Activated CD8-positive, alpha-beta memory T cell treated with anti-CD3 and anti-CD28 coated beads, Interleukin-2, amount 50 U/mL, for 1 hour (primary cell): Measurements from ENCODE around the gene CACTIN.
"Not testable (repeated sequence)": the region's sequence is repeated elsewhere in the genome, so short reads cannot be mapped to it uniquely, and the experiment has no call there.

Experiments
- DNase-seq: peaks from one replicate; pipeline ENCODE4 v3.0.0-alpha.2; 2020; ENCODE audit errors: extremely low read depth

CACTIN gene

GRCh38 chr19:3590991-3591659 is 35.5 kb downstream of the CACTIN start:
- DNase-seq: no peak

DNA sequence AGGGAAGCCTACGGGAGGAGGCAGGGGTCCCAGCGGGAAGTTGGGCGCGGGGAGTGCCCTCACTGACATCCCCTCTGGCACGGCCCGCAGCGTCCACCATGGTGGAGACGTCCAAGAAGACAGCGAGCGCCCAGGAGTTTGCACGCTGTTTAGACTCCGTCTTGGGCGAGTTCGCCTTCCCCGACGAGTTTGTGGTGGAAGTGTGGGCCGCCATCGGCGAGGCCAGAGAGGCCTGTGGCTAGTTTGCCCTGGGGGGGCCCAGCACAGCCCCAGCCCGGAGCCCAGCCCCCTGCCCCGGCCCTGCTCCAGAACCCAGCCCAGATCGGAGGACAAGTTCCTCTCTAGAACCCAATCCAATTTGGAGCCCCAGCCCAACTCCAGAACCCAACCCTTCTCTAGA is 36.6 kb downstream of the CACTIN start:
- no peak for DNase-seq

GRCh38 chr19:3589439-3589838 is 37.2 kb downstream of the CACTIN start:
- no peak for DNase-seq

DNA sequence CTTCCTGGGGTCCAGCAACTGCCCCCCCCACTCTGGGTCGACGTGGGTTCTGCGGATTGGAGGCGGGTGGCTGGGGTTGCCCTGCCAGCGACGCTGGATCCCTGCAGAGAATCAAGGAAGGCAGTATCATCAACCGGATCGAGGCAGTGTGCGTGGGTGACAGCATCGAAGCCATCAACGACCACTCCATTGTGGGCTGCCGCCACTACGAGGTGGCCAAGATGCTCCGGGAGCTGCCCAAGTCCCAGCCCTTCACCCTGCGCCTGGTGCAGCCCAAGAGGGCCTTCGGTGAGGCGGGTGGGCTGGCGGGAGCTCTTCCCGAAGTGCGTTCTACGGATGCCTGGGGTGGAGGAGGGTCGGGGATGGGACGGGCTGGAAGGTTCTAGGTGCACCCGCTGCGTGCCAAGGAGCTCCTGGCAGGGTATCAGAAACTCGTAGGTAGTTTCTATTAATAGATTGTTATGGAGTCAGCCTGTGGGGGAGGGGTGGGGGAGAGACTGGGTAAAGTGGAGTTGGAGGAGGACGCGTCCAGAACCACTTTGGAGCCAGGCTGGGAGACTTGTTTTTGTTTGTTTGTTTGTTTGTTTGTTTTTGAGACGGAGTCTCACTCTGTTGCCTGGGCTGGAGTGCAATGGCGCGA is 39.8 kb downstream of the CACTIN start:
- DNase-seq: no peak

GRCh38 chr19:3586127-3586626 is 40.4 kb downstream of the CACTIN start:
- DNase-seq: no peak

GRCh38 chr19:3585301-3586126 is 41.1 kb downstream of the CACTIN start, which contains the start of gene GIPC3:
Gene GIPC3, plus strand, starts transcription at chr19:3585478. Its CDS starts 120 bp downstream, at chr19:3585598.
- no peak for DNase-seq

GRCh38 chr19:3584036-3584802 is 42.4 kb downstream of the CACTIN start:
- not testable (repeated sequence) for DNase-seq

GRCh38 chr19:3581792-3582191 is 44.8 kb downstream of the CACTIN start:
- not testable (repeated sequence) for DNase-seq

DNA sequence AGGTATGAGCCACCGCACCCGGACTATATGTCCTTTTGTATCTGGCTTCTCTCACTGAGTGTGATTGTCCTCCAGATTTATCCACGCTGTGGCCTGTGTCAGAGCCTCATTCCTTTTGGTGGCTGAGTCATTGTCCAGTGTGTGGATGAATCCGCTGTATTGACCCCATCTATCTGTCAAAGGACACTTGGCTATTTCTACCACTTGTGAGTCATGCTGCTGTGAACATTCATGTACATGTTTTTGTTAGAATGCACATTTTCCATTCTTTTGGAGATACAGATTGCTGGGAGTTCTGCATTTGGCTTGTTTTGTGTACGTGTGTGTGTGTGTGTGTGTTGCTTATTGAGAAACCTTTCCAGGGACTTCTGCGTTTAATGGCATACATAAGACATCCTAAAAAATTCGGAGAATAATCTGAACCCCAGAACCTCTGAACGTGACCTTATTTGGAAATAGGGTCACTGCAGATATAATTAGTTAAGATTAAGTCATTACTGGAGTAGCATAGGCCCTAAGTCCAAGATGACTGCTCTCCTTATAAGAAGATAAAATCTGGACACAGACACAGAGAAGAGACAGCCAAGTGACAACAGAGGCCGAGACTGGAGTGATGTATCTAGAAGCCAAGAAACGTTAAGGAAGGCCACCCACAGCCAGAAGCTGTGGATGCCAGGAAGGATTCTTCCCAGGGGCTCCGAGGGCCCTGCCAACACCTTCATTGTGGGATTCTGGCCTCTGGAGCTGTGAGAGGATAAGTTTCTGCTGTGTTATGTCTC is 46.2 kb downstream of the CACTIN start:
- no peak for DNase-seq

- no peak for DNase-seq
These were observed 48.2 kb downstream of the CACTIN start for GRCh38 chr19:3578390-3578789.

DNA sequence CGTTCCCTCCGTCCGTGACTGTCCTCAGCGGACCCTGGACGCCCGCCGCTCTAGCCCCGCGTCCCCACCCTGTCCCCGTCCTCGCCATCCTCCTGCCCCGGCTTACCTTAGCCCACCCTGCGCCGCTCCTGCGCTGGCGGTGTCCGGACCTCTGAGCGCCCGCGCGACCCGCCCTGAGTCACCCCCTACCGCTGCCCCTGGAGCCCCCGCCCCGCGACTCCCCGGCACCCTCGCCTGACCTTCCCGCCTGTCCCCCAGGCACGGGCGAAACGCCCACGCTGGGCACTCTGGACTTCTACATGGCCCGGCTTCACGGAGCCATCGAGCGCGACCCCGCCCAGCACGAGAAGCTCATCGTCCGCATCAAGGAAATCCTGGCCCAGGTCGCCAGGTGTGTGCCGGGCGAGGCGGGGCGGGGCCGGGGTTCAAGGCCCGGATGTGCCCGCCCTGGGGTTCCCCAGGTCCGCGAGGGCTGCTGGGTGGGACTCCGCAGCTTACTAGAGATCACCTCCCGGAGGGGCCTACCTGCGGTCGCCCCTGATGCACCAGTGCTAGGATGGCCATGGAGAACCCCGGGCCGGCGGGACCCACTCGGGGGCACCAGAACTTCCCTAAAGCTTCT is 48.8 kb downstream of the CACTIN start:
- DNase-seq: no peak

DNA sequence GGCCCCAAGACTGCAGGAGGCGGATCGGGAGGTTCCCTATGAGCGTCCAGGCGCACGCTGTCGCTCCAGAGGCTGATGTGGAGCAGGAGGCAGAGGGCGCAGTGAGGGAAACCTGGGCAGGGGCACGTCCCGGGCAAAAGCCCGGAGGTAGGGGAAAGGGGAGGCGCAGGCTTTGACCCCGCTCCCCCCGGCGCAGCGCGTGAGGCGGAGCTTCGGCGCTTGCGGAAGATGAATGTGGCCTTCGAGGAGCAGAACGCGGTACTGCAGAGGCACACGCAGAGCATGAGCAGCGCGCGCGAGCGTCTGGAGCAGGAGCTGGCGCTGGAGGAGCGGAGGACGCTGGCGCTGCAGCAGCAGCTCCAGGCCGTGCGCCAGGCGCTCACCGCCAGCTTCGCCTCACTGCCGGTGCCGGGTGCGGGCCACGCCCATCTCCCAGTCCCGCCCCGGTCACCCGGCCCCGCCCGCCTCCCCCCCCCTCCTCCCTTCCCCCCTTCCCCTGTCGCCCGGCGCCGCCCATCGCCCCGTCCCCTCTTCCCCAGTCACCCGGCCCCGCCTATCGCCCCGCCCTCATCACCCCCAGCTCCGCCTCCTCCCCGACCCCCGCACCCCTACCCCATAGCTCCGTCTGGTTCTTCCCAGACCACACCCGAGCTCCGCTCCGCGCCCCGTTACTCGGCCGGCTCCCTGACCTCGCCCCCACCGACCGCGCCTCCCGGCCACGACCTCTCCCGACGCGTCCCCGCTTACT is 49.7 kb downstream of the CACTIN start:
- no peak for DNase-seq

DNA sequence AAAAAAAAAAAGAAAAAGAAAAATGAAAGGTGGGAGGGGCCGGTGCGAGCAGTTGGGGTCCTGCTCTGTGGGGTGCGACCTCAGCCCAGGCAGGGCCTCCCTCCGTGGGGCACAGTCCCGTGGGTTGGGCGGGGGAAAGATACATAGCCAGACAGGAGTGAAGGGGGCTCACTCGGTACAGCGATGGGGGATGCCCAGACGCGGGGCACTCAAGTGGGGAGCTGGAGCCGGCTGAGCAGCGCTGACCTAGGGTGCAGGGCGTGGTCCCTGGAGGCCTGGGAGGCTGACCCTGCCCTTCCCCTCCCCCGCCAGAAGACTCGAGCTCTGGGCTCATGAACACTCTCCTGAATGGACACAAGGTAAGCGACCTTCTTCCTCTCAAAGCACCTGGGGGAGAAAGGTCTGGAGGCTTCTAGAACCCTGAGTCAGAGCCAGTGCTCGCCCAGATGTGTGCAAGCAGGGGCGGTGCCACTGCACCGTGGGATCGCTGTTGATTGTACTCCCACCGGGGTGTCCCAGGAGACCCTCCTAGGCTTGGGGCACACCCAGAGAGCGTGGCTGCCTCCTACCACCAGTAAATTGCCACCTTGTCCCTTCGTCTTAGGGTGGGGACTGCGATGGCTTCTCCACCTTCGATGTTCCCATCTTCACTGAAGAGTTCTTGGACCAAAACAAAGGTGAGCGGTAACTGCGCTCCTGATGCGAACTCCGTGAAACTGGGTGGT is 50.5 kb downstream of the CACTIN start:
- no peak for DNase-seq

GRCh38 chr19:3575260-3575741 is 51.3 kb downstream of the CACTIN start:
- DNase-seq: no peak

- DNase-seq: peak; percentile 60
These were observed 52.5 kb downstream of the CACTIN start for GRCh38 chr19:3573858-3574637.

GRCh38 chr19:3573162-3573857 is 53.3 kb downstream of the CACTIN start:
- no peak for DNase-seq

DNA sequence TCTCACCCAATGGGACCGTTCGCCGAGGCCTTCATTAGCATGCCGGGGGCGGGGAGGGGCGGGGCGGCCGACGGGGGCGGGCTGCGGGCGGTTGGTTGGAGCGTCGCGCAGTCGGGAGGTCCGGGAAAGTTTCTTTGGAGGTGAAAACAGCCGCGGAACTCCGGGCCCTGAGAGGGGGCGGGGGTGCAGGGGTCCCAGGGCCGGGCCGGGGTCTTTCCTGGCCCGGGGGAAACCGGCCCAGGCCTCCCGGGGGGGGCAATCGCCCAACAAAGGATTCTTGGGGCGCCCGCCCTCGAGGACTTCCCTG is 53.8 kb downstream of the CACTIN start, which contains the start of gene HMG20B:
TSS of gene HMG20B (plus strand) at position 90 of the 307 bp plus-strand sequence. CDS start 366 bp downstream, outside the sequence.
- no peak for DNase-seq
